H1 (cell line): ENCODE measurements around the gene ISG20L2. TPM values are rescaled to one million over a fixed set of nuclear protein-coding genes. Genes with fewer than 3 reads are reported as not detected.

Experiments used
- CTCF ChIA-PET: fragments of 300-600 bp; sonication (Branson Sonifier 250); formaldehyde crosslinking; loops from one replicate; lab custom pipeline; 2021; ENCODE audit not compliant: partially characterized antibody; lab: Charles Lee
- POLR2A ChIA-PET: fragments of 300-600 bp; sonication (Branson Sonifier 250); formaldehyde crosslinking; loops from one replicate; lab custom pipeline; 2021; ENCODE audit warnings: inconsistent platforms; ENCODE audit not compliant: partially characterized antibody; lab: Charles Lee
- DNase-seq, 2 experiments: peaks; one replicate each; pipeline versions ENCODE4 v3.0.0 to v3.0.0-alpha.2; 2010 to 2022; ENCODE audit warnings: low spot score in 2 of 2, low read depth in 1 of 2, mixed read lengths in 1 of 2
- FAIRE-seq: peaks from 2 replicates; lab custom pipeline; 2011; peaks lifted over from hg19 to GRCh38; lab: Jason Lieb, UNC
- H2AFZ ChIP-seq: 2 replicates; pipeline ENCODE4 v1.8.1; 2012; ENCODE audit warnings: low read length, inconsistent platforms
- H2AK5ac ChIP-seq: 2 replicates; pipeline ENCODE4 v1.6.1; 2013; ENCODE audit warnings: low read depth, low read length
- H2BK120ac ChIP-seq: replicated peaks from 2 replicates; pipeline ENCODE3; 2013; ENCODE audit warnings: low read depth, low read length, inconsistent platforms
- H2BK12ac ChIP-seq: 2 replicates; pipeline ENCODE4 v1.6.1; 2013; ENCODE audit warnings: low read depth, low read length
- H2BK15ac ChIP-seq: 2 replicates; pipeline ENCODE4 v1.6.1; 2013; ENCODE audit warnings: low read length
- H2BK20ac ChIP-seq: 2 replicates; pipeline ENCODE4 v1.6.1; 2013; ENCODE audit warnings: low read length
- H2BK5ac ChIP-seq: 2 replicates; pipeline ENCODE4 v1.6.1; 2013; ENCODE audit warnings: low read depth, low read length
- H3K14ac ChIP-seq: 2 replicates; pipeline ENCODE4 v1.6.1; 2013; ENCODE audit warnings: inconsistent platforms; ENCODE audit not compliant: insufficient read length
- H3K18ac ChIP-seq: 2 replicates; pipeline ENCODE4 v1.6.1; 2013; ENCODE audit warnings: low read length; ENCODE audit errors: extremely low read depth
- H3K23ac ChIP-seq: 2 replicates; pipeline ENCODE4 v1.6.1; 2013; ENCODE audit warnings: inconsistent platforms; ENCODE audit not compliant: insufficient read length
- H3K23me2 ChIP-seq: 2 replicates; pipeline ENCODE4 v1.6.1; 2013; ENCODE audit warnings: low read depth, low read length
- H3K27ac ChIP-seq: 2 replicates; pipeline ENCODE4 v1.6.1; 2011; ENCODE audit warnings: low read depth, low read length, inconsistent platforms
- H3K27me3 ChIP-seq, 4 experiments: replicated peaks in 1 of 4; 1 replicate in 1 of 4; 2 replicates in 3 of 4; pipeline versions ENCODE4 v1.6.1 to v1.8.1; 2011 to 2013; ENCODE audit warnings: low read length in 3 of 4, mild to moderate bottlenecking in 3 of 4, inconsistent platforms in 2 of 4, mixed read lengths in 2 of 4, moderate library complexity in 1 of 4; ENCODE audit not compliant: control insufficient read depth in 3 of 4, insufficient read depth in 3 of 4; ENCODE audit errors: extremely low read depth in 1 of 4
- H3K36me3 ChIP-seq, 4 experiments: 2 replicates each; pipeline versions ENCODE4 v1.6.1 to v1.8.1; 2011 to 2013; ENCODE audit warnings: mild to moderate bottlenecking in 4 of 4, low read length in 3 of 4, moderate library complexity in 2 of 4, control low read depth in 1 of 4, inconsistent platforms in 1 of 4; ENCODE audit not compliant: insufficient read depth in 4 of 4, control insufficient read depth in 2 of 4
- H3K4ac ChIP-seq: replicated peaks from 2 replicates; pipeline ENCODE3; 2013; ENCODE audit warnings: low read length, low read depth, mixed read lengths, inconsistent platforms; ENCODE audit not compliant: insufficient read length
- H3K4me1 ChIP-seq, 4 experiments: replicated peaks in 1 of 4; 1 replicate in 1 of 4; 2 replicates in 3 of 4; pipeline versions ENCODE4 v1.6.1 to v1.8.1; 2011 to 2013; ENCODE audit warnings: low read length in 3 of 4, inconsistent platforms in 2 of 4, mixed read lengths in 1 of 4; ENCODE audit not compliant: insufficient read depth in 4 of 4, control insufficient read depth in 3 of 4
- H3K4me2 ChIP-seq, 2 experiments: 2 replicates each; pipeline versions ENCODE4 v1.6.1 to v1.8.1; 2011 to 2013; ENCODE audit warnings: low read depth in 2 of 2, low read length in 2 of 2, control low read depth in 1 of 2, inconsistent platforms in 1 of 2, mild to moderate bottlenecking in 1 of 2; ENCODE audit not compliant: insufficient read depth in 1 of 2
- H3K4me3 ChIP-seq, 4 experiments: fragments of 200-600, 300-600 bp in 1 of 4; sonication (generic), shearing (Covaris generic), sonication (Bioruptor Twin) in 1 of 4; 2 replicates each; pipeline versions ENCODE4 v1.5.1 to v1.8.1; 2011 to 2016; ENCODE audit warnings: low read length in 4 of 4, low read depth in 3 of 4, control low read depth in 2 of 4, inconsistent platforms in 2 of 4, mild to moderate bottlenecking in 2 of 4, mixed read lengths in 1 of 4, moderate library complexity in 1 of 4; ENCODE audit not compliant: insufficient read depth in 2 of 4; ENCODE audit errors: extremely low read depth in 1 of 4
- H3K56ac ChIP-seq: replicated peaks from 2 replicates; pipeline ENCODE3; 2013; ENCODE audit warnings: low read depth, mild to moderate bottlenecking, mixed read lengths, low read length, inconsistent platforms; ENCODE audit not compliant: insufficient read length
- H3K79me1 ChIP-seq: 2 replicates; pipeline ENCODE4 v1.6.1; 2013; ENCODE audit warnings: low read depth, low read length, control low read depth
- H3K79me2 ChIP-seq, 2 experiments: 2 replicates each; pipeline versions ENCODE4 v1.6.1 to v1.8.1; 2012 to 2013; ENCODE audit warnings: low read length in 2 of 2, mild to moderate bottlenecking in 2 of 2, inconsistent platforms in 1 of 2; ENCODE audit not compliant: insufficient read depth in 2 of 2, control insufficient read depth in 1 of 2
- H3K9ac ChIP-seq, 4 experiments: replicated peaks in 1 of 4; 1 replicate in 1 of 4; 2 replicates in 3 of 4; pipeline versions ENCODE4 v1.6.1 to v1.8.1; 2011 to 2013; ENCODE audit warnings: low read depth in 3 of 4, low read length in 3 of 4, control low read depth in 2 of 4, mild to moderate bottlenecking in 2 of 4, moderate library complexity in 2 of 4, inconsistent platforms in 1 of 4; ENCODE audit errors: extremely low read depth in 1 of 4
- H3K9me3 ChIP-seq, 2 experiments: 2 replicates each; pipeline versions ENCODE4 v1.6.1 to v1.8.1; 2012 to 2013; ENCODE audit warnings: mild to moderate bottlenecking in 2 of 2, moderate library complexity in 2 of 2, control low read depth in 1 of 2, inconsistent platforms in 1 of 2, low read depth in 1 of 2, low read length in 1 of 2, mixed read lengths in 1 of 2; ENCODE audit not compliant: insufficient read depth in 2 of 2
- H4K20me1 ChIP-seq, 2 experiments: replicated peaks in 1 of 2; 2 replicates each; pipeline versions ENCODE3 to v1.8.1; 2011 to 2013; ENCODE audit warnings: inconsistent platforms in 2 of 2, low read length in 2 of 2, mild to moderate bottlenecking in 1 of 2; ENCODE audit not compliant: insufficient read depth in 2 of 2, control insufficient read depth in 1 of 2
- H4K5ac ChIP-seq: 2 replicates; pipeline ENCODE4 v1.6.1; 2013; ENCODE audit warnings: low read length, low read depth, mixed read lengths, inconsistent platforms; ENCODE audit not compliant: insufficient read length
- H4K8ac ChIP-seq: 2 replicates; pipeline ENCODE4 v1.8.0; 2013; ENCODE audit warnings: mild to moderate bottlenecking, moderate library complexity, low read length, inconsistent platforms; ENCODE audit not compliant: insufficient read depth; ENCODE audit errors: extremely low read depth
- H4K91ac ChIP-seq: replicated peaks from 2 replicates; pipeline ENCODE3; 2013; ENCODE audit warnings: low read length, mixed read lengths, inconsistent platforms; ENCODE audit not compliant: insufficient read length
- GABPA ChIP-seq: IDR thresholded peaks from 2 replicates; pipeline ENCODE4 v1.6.1; 2011; ENCODE audit warnings: mild to moderate bottlenecking, low read length, moderate library complexity, borderline replicate concordance; ENCODE audit not compliant: insufficient read depth
- GTF2F1 ChIP-seq: IDR thresholded peaks from 2 replicates; pipeline ENCODE4 v1.6.1; 2012; ENCODE audit warnings: low read depth, low read length, improper control_type of control experiment, borderline replicate concordance
- HDAC2 ChIP-seq, 2 experiments: fragments of 300-600 bp in 1 of 2; sonication (generic) in 1 of 2; IDR thresholded peaks; 2 replicates each; pipeline ENCODE4 v1.6.1; 2011 to 2012; ENCODE audit warnings: low read depth in 2 of 2, low read length in 2 of 2, mild to moderate bottlenecking in 2 of 2, moderate library complexity in 2 of 2, borderline replicate concordance in 1 of 2, inconsistent platforms in 1 of 2
- HDAC6 ChIP-seq: IDR thresholded peaks from one replicate; pipeline ENCODE4 v1.7.1; 2012; ENCODE audit warnings: low read depth, mild to moderate bottlenecking, inconsistent platforms, low read length, moderate library complexity
- JUND ChIP-seq: IDR thresholded peaks from 2 replicates; pipeline ENCODE4 v1.6.1; 2011; ENCODE audit warnings: mild to moderate bottlenecking, improper control_type of control experiment, low read length
- KDM1A ChIP-seq: fragments of 200-600, 300-600 bp; sonication (generic); IDR thresholded peaks from 2 replicates; pipeline ENCODE4 v1.7.1; 2016; ENCODE audit warnings: mild to moderate bottlenecking, low read length, borderline replicate concordance
- POLR2A ChIP-seq, 2 experiments: IDR thresholded peaks; 1 replicate in 1 of 2; 2 replicates in 1 of 2; pipeline ENCODE4 v1.6.1; 2011; ENCODE audit warnings: low read depth in 2 of 2, low read length in 2 of 2, mild to moderate bottlenecking in 2 of 2; ENCODE audit errors: control extremely low read depth in 1 of 2
- SAP30 ChIP-seq: fragments of 300-600 bp; sonication (generic); IDR thresholded peaks from 2 replicates; pipeline ENCODE4 v1.7.1; 2012; ENCODE audit warnings: low read length, moderate library complexity, mild to moderate bottlenecking, inconsistent platforms; ENCODE audit not compliant: insufficient read depth, insufficient replicate concordance
- SP2 ChIP-seq: IDR thresholded peaks from 2 replicates; pipeline ENCODE4 v1.6.1; 2012; ENCODE audit warnings: mild to moderate bottlenecking, low read length, inconsistent platforms
- TAF1 ChIP-seq: IDR thresholded peaks from 2 replicates; pipeline ENCODE4 v1.6.1; 2011; ENCODE audit warnings: mild to moderate bottlenecking, low read depth, low read length
- TEAD4 ChIP-seq: IDR thresholded peaks from 2 replicates; pipeline ENCODE4 v1.6.1; 2012; ENCODE audit warnings: low read depth, low read length, inconsistent platforms, mixed read lengths
- WGBS, 2 experiments: shearing (Covaris generic) in 1 of 2; methylation state at CpG; one replicate each; pipeline versions ENCODE4 v1.1.6 to v1.1.7; 2013 to 2015; ENCODE audit warnings: low lambda C conversion rate in 2 of 2, mixed read lengths in 2 of 2, inconsistent platforms in 1 of 2, low coverage in 1 of 2, missing lambda C conversion rate in 1 of 2; ENCODE audit not compliant: insufficient replicate concordance in 2 of 2, insufficient coverage in 1 of 2, insufficient read length in 1 of 2; ENCODE audit errors: extremely low coverage in 1 of 2, missing lambda C conversion rate in 1 of 2; 5-methylcytosine and 5-hydroxymethylcytosine counted together
- polyA plus RNA-seq, 7 experiments: library from polyadenylated mRNA; depleted of rRNA in 3 of 7; stranded (reverse) in 5 of 7; unstranded in 2 of 7; fragments of >200 nt in 5 of 7; fragments of 200-250 nt in 2 of 7; gene quantifications; 1 replicate in 5 of 7; 2 replicates in 1 of 7; 4 replicates in 1 of 7; pipeline versions ENCODE4 v1.2.1 to v1.2.3, GENCODE V29; 2011 to 2013; ENCODE audit warnings: missing spikeins in 2 of 7, mixed read lengths in 2 of 7
- total RNA-seq: library from RNA; stranded (reverse); fragmentation: NEBNext Ultra II Directional; extraction: Animal tissue kit (Norgen Biotek cat#: 25700); gene quantifications from 2 replicates; pipeline ENCODE4 v1.2.1, GENCODE V29; 2021

ISG20L2 gene
- total and polyA plus RNA-seq, 2 of the 8 experiments (the other 6 are each of a cell fraction or from before 2014, with no cell fraction given) = 47.5 to 53.0 TPM

GRCh38 chr1:156689953-156690674 is 38.5 kb downstream of the ISG20L2 start:
- H3K79me2 ChIP-seq = no peaks in the 10 kb centered on the region
- peak overlapping the region in 3 of 4 experiments; percentile 23 to 52 (median 40); a peak in 5 of 8 replicates for H3K4me3 ChIP-seq
- peak overlapping the region; percentile 48; the same call in 1 of the 2 replicates for H2BK15ac ChIP-seq
- H2BK12ac ChIP-seq = peak overlapping the region; percentile 78
- no peak overlapping the region for H4K5ac ChIP-seq
- H3K9ac ChIP-seq = 0 out of 7 replicates have a peak overlapping the region, but pooled peaks of 1 of the 4 experiments have one; percentile 14
- peaks cover 24 to 51% (median 38%) of the 10 kb centered on the region in 4 experiments for H3K4me1 ChIP-seq
- H3K4ac ChIP-seq = peak overlapping the region; percentile 91
- H2BK20ac ChIP-seq = 0 out of 2 replicates have a peak overlapping the region, but pooled peaks have one; percentile 16
- H3K14ac ChIP-seq = no peak overlapping the region
- H2AFZ ChIP-seq = no peak overlapping the region
- no peak overlapping the region for H3K23ac ChIP-seq
- H2BK120ac ChIP-seq = peak overlapping the region; percentile 76
- H3K56ac ChIP-seq = no peak overlapping the region
- DNase-seq = no peak
- peaks cover 0 to 7% (median 0%) of the 10 kb centered on the region in 4 experiments; a peak in 2 of 7 replicates for H3K27me3 ChIP-seq
- ChIA-PET POLR2A (interaction anchor here (1.3 to 13.9 kb wide), 14 partner anchors 15 to 169 kb away, joined by 3 to 530 read pairs (median 6); partner anchors contain the start of genes CRABP2, HDGF, INSRR and ISG20L2), CTCF (interaction anchor here (0.5 to 66.0 kb wide), 49 partner anchors 3 to 237 kb away, joined by 3 to 4284 read pairs (median 9); partner anchors contain the start of genes BCAN, CRABP2, HAPLN2 and INSRR)
- H3K36me3 ChIP-seq = no peaks in the 10 kb centered on the region
- 20% methylated on average over 9 of the region's 10 CpGs; no CpG with 5 or more reads in 1 of the 2 experiments for WGBS, 2 experiments
- FAIRE-seq = no peak
- H4K91ac ChIP-seq = peak overlapping the region; percentile 49
- H4K8ac ChIP-seq = no peak overlapping the region
- H4K20me1 ChIP-seq = no peaks in the 10 kb centered on the region
- H3K27ac ChIP-seq = no peak overlapping the region
- peak overlapping the region; percentile 99 for H3K18ac ChIP-seq
- peak overlapping the region; percentile 14 to 72 for H3K4me2 ChIP-seq
- TF ChIP-seq HDAC6 (no peak), GTF2F1 (no peak), HDAC2 (IDR thresholded peaks at IDR 0.05; ENCODE audit: borderline replicate concordance in 1 of 2, low read depth in 2 of 2, low read length in 2 of 2) (peak in 1 of 2 experiments; percentile 99; a peak in 2 of 4 replicates), KDM1A (peak; percentile 100), SAP30 (peak; percentile 20), TAF1 (0 out of 2 replicates have a peak, but pooled peaks have one; percentile 10), SP2 (no peak), GABPA (no peak), POLR2A (IDR thresholded peaks at IDR 0.05; ENCODE audit: control extremely low read depth in 1 of 2, low read depth in 2 of 2, low read length in 2 of 2) (no peak), JUND (no peak), TEAD4 (peak; percentile 25; the same call in 1 of the 2 replicates)
- H3K9me3 ChIP-seq = no peaks in the 10 kb centered on the region
- peak overlapping the region; percentile 92; the same call in 1 of the 2 replicates for H2AK5ac ChIP-seq
- H3K23me2 ChIP-seq = peaks cover 10% of the 10 kb centered on the region; the same call in 1 of the 2 replicates
- H2BK5ac ChIP-seq = peak overlapping the region; percentile 42; the same call in 1 of the 2 replicates
- H3K79me1 ChIP-seq = no peaks in the 10 kb centered on the region
